Prostate gland (tissue), 2 donors: ENCODE data around the gene BICRA. TPM values are rescaled to one million over a fixed set of nuclear protein-coding genes. Genes with fewer than 3 reads are reported as not detected.

Experiments used
- DNase-seq: peaks from one replicate; pipeline ENCODE4 v3.0.0-alpha.2; 2019; ENCODE audit warnings: low spot score
- H3K27ac ChIP-seq, 2 donors: fragments of 200-600 bp; sonication (generic); 2 replicates each; pipeline ENCODE4 v1.5.1; 2017 to 2019
- H3K27me3 ChIP-seq: fragments of 200-600 bp; sonication (generic); replicated peaks from 2 replicates; pipeline ENCODE4 v1.5.1; 2019; ENCODE audit not compliant: insufficient read depth
- H3K36me3 ChIP-seq, 2 donors: fragments of 200-600 bp; sonication (generic); 1 replicate in 1 of 2; 2 replicates in 1 of 2; pipeline versions ENCODE4 v1.5.1 to v1.8.1; 2017 to 2019
- H3K4me1 ChIP-seq: fragments of 200-600 bp; sonication (generic); replicated peaks from 2 replicates; pipeline ENCODE4 v1.5.1; 2019
- H3K4me3 ChIP-seq, 2 donors: fragments of 200-600 bp; sonication (generic); 2 replicates each; pipeline ENCODE4 v1.5.1; 2017 to 2019
- H3K9me3 ChIP-seq: fragments of 200-600 bp; sonication (generic); 2 replicates; pipeline ENCODE4 v1.5.1; 2017
- POLR2A ChIP-seq: fragments of 450-650 bp; IDR thresholded peaks from one replicate; pipeline ENCODE4 v1.6.1; 2016; ENCODE audit warnings: antibody characterized with exemption, mild to moderate bottlenecking
- POLR2AphosphoS5 ChIP-seq: sonication (generic); formaldehyde crosslinking; IDR thresholded peaks from one replicate; pipeline ENCODE4 v1.6.1; 2017; ENCODE audit warnings: antibody characterized with exemption
- WGBS: methylation state at CpG from one replicate; pipeline ENCODE4 v1.1.5; 2018; 5-methylcytosine and 5-hydroxymethylcytosine counted together
- intact Hi-C: fragments of 100-400 bp; cut with DNase I; formaldehyde crosslinking; loops from one replicate; pipeline ENCODE4 v1.14.2; 2022
- total RNA-seq, 2 donors: library from RNA; depleted of rRNA; stranded (reverse); fragments of >200 nt; gene quantifications; one replicate each; pipeline ENCODE4 v1.1.0, GENCODE V29; 2016
- TF ChIP-seq, protein P1 (sequence below), 4 experiments: fragments of 200-600 bp in 2 of 4; fragments of 450-650 bp in 2 of 4; sonication (generic) in 2 of 4; IDR thresholded peaks; 1 replicate in 3 of 4; 2 replicates in 1 of 4; pipeline ENCODE4 v1.5.1; 2016 to 2019; ENCODE audit warnings: antibody characterized with exemption in 4 of 4, mild to moderate bottlenecking in 2 of 4, moderate library complexity in 2 of 4

BICRA gene
- total RNA-seq, 2 donors from 2014 or later: 19.4 to 25.3 TPM

DNA sequence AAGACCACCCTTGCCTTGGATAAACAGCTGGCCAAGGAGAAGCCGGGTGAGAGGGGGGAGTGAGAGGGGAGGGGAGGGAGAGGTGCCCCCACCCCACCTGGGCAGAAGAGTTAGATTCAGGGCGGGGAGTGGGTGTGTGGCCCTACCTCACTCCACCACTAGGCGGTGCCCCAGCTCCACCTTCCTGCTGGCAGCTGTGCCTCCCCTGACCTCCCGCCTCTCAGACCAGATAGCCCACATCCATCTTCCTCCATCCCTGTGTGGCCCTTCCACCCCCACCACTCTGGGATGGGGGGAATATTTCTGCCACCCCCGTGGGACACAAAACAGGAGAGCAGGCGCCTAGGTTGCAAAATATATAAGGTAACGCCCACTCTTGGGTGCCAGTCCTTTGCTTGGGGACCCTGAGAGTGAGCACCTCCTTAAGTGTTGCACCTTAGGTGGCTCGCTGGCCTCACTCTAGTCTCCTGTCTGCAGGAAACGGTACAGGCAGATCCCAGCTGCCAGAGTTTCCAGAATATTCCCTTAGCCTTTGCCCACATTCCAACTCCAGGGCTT is 90.5 kb downstream of the BICRA start:
- no peaks in the 10 kb centered on the region for H3K4me1 ChIP-seq
- H3K36me3 ChIP-seq: peaks cover 7 to 28% of the 10 kb centered on the region in 2 donors
- no peaks in the 10 kb centered on the region for H3K27me3 ChIP-seq
- WGBS: 52% methylated on average over 9 of the region's 9 CpGs
- intact Hi-C loops: loop anchor here (2.0 to 5.0 kb wide), 4 partner anchors 87 to 263 kb away; no protein-coding TSS in a partner anchor
- DNase-seq: no peak
- H3K27ac ChIP-seq: no peak overlapping the region
- TF ChIP-seq, protein P1, sequence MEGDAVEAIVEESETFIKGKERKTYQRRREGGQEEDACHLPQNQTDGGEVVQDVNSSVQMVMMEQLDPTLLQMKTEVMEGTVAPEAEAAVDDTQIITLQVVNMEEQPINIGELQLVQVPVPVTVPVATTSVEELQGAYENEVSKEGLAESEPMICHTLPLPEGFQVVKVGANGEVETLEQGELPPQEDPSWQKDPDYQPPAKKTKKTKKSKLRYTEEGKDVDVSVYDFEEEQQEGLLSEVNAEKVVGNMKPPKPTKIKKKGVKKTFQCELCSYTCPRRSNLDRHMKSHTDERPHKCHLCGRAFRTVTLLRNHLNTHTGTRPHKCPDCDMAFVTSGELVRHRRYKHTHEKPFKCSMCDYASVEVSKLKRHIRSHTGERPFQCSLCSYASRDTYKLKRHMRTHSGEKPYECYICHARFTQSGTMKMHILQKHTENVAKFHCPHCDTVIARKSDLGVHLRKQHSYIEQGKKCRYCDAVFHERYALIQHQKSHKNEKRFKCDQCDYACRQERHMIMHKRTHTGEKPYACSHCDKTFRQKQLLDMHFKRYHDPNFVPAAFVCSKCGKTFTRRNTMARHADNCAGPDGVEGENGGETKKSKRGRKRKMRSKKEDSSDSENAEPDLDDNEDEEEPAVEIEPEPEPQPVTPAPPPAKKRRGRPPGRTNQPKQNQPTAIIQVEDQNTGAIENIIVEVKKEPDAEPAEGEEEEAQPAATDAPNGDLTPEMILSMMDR (IDR thresholded peaks at IDR 0.05): peak; percentile 47 to 72 (median 58)
- TF ChIP-seq POLR2A: no peak
- no peak overlapping the region for H3K4me3 ChIP-seq
- H3K9me3 ChIP-seq: no peaks in the 10 kb centered on the region

DNA sequence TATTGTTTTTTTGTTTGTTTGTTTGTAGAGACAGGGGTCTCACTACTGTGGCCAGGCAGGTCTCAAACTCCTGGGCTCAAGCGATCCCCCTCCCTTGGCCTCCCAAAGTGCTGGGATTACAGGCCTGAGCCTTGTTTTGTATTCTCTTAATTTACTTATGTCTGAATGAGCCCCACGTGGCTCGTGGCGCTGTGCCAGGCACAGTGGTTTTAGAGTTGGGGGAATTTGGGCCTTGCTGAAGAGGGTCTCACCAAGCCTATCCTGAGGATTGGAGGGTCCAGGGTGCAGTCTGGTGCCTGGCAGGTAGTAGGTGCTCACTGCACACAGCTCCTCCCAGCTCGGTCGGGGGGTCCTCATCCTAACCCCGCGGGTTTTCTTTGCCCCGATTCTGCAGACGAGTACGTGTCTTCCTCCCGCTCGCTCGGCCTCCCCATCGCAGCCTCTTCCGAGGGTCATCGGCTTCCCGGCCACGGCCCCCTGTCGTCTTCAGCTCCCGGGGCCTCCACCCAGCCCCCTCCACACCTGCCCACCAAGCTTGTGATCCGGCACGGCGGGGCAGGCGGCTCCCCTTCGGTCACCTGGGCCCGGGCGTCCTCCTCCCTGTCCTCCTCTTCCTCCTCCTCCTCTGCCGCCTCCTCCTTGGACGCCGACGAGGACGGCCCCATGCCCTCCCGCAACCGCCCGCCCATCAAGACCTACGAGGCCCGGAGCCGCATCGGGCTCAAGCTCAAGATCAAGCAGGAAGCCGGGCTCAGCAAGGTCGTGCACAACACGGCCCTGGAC is 92.2 kb downstream of the BICRA start:
- Histone ChIP-seq H3K4me1 (no peaks in the 10 kb centered on the region), H3K27me3 (no peaks in the 10 kb centered on the region), H3K4me3 (no peak overlapping the region), H3K27ac (no peak overlapping the region), H3K36me3 (peaks cover 7 to 28% of the 10 kb centered on the region in 2 donors), H3K9me3 (no peaks in the 10 kb centered on the region)
- intact Hi-C loops: loop anchor here (10.0 kb wide), 1 partner anchor 406 kb away; no protein-coding TSS in a partner anchor
- TF ChIP-seq POLR2A (no peak), POLR2AphosphoS5 (no peak)
- TF ChIP-seq, protein P1 (IDR thresholded peaks at IDR 0.05): no peak
- no peak for DNase-seq
- 91% methylated on average over 43 of the region's 43 CpGs for WGBS

DNA sequence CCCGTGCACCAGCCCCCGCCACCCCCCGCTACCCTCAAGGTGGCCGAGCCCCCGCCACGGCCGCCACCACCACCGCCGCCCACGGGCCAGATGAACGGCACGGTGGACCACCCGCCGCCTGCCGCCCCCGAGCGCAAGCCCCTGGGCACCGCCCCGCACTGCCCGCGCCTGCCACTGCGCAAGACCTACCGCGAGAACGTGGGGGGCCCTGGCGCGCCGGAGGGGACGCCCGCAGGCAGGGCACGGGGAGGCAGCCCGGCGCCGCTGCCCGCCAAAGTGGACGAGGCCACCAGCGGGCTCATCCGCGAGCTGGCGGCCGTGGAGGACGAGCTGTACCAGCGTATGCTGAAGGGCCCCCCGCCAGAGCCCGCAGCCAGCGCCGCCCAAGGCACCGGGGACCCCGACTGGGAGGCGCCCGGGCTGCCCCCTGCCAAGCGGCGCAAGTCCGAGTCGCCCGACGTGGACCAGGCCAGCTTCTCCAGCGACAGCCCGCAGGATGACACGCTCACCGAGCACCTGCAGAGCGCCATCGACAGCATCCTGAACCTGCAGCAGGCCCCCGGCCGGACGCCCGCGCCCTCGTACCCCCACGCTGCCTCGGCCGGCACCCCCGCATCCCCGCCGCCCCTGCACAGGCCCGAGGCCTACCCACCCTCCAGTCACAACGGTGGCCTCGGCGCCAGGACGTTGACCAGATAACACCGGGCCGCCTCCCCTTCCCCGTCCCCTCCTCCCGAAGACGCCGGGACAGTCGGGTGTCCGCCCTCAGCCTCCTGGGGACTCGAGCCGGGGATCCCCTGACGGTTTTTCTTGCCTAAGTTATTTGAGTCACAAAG is 93.0 kb downstream of the BICRA start:
- Histone ChIP-seq H3K27me3 (no peaks in the 10 kb centered on the region), H3K9me3 (no peaks in the 10 kb centered on the region), H3K36me3 (peaks cover 7 to 28% of the 10 kb centered on the region in 2 donors), H3K4me1 (no peaks in the 10 kb centered on the region), H3K27ac (no peak overlapping the region), H3K4me3 (no peak overlapping the region)
- intact Hi-C loops: loop anchor here (10.0 kb wide), 1 partner anchor 407 kb away; no protein-coding TSS in a partner anchor
- DNase-seq: no peak
- WGBS: 92% methylated on average over 81 of the region's 91 CpGs
- no peak for TF ChIP-seq POLR2AphosphoS5
- TF ChIP-seq, protein P1 (IDR thresholded peaks at IDR 0.05): no peak

DNA sequence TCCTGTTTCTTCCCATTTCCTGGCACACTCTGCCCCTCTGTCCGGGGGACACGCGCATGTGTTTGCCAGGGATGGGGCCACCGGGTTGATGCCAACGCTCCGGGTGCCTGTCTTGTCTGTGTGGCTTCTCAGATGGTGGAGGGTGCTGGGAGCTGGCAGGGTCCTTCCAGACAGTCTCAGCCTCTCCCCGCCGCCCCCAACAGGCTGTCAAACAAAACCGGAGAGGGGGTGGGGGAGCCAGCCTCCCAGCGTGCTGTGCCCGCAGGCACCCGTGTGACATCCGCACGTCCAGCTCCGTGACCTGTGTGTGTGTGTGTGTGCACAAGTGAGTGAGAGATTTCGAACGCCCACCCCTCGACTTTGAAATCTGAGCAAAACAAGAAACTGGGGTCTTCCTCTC is 93.7 kb downstream of the BICRA start:
- 75% methylated on average over 18 of the region's 18 CpGs for WGBS
- H3K27ac ChIP-seq: no peak overlapping the region
- intact Hi-C loops: loop anchor here (10.0 kb wide), 1 partner anchor 408 kb away; no protein-coding TSS in a partner anchor

More for the DNA sequence above, 93.7 kb downstream of the BICRA start:
- H3K9me3 ChIP-seq: no peaks in the 10 kb centered on the region
- TF ChIP-seq POLR2AphosphoS5 (no peak), POLR2A (no peak)
- TF ChIP-seq, protein P1 (IDR thresholded peaks at IDR 0.05): no peak
- H3K4me1 ChIP-seq: no peaks in the 10 kb centered on the region
- no peak overlapping the region for H3K4me3 ChIP-seq
- DNase-seq: no peak
- H3K27me3 ChIP-seq: no peaks in the 10 kb centered on the region
- H3K36me3 ChIP-seq: peaks cover 7 to 28% of the 10 kb centered on the region in 2 donors
